NCI-H187 treated with DMSO at 0.1 percent for 48 hours (cell line): ENCODE results near the gene SRGAP3.

Experiments used
- DNase-seq: peaks from one replicate; lab custom pipeline; 2025; lab: John Stamatoyannopoulos, UW

The SRGAP3 gene

GRCh38 chr3:9225268-9225667 is 24.2 kb downstream of the SRGAP3 start:
- DNase-seq, result no peak

DNA sequence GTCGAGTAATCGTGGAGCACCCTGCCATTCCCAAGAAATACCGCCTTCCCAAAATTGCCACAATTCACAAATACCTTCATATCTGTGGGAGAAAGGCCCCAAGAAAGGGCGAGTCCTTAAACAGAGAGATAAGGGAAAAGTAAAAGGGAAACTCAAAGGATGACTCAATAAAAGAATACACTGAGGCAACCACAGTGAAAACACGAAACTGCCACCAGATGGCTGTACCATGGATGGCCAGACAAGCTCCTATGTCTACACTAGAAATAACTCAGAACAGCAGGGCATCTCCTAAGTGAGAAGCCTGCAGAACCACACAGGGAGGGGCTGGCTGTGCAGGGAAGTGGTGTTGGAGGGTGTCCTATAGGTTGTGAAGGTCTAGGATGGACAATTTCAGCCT is 25.0 kb downstream of the SRGAP3 start:
- no peak for DNase-seq

GRCh38 chr3:9223672-9224071 is 25.8 kb downstream of the SRGAP3 start:
- no peak for DNase-seq

GRCh38 chr3:9222956-9223639 is 26.3 kb downstream of the SRGAP3 start:
- DNase-seq, result no peak

DNA sequence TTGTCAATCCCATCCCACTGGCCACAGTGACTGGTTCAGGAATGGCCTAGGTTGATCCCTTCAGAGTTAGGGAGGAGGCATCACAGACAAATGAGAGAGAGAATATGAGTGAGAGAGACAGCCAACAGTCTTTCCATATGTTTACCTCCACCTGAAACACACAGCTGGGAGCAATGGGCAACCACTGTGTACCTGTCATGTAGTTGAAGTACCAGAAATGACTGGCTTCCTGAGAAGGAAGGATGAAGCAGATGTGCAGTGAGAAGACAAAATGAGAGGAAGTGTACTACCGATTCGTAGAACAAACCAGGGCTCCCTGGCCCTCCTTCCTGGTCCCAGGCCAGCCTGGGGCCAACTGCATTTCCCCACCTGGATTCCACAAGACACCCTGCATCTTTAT is 27.4 kb downstream of the SRGAP3 start:
- no peak for DNase-seq

- no peak for DNase-seq
Observed at GRCh38 chr3:9218514-9218846, 31.0 kb downstream of the SRGAP3 start.

- DNase-seq, result no peak
Observed at GRCh38 chr3:9217784-9218513, 31.5 kb downstream of the SRGAP3 start.

DNA sequence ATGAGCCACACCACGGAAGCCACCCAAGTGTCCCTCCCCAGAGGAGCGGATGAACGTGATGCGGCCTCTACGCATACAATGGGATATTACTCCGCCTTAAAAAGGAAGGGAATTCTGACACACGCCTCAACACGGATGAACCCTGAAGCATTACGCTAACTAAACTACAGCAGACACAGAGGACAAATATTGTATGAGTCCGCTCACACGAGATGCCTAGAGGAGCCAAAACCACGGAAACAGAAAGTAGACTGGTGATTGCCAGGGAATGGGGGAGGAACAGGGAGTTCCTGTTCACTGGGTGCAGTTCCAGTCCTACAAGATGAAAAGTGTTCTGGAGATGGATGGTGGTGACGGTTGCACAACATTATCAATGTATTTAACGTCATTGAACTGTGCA is 32.7 kb downstream of the SRGAP3 start:
- no peak for DNase-seq

- no peak for DNase-seq
Observed at GRCh38 chr3:9214599-9214998, 34.8 kb downstream of the SRGAP3 start.

GRCh38 chr3:9214185-9214584 is 35.3 kb downstream of the SRGAP3 start:
- DNase-seq, result no peak

DNA sequence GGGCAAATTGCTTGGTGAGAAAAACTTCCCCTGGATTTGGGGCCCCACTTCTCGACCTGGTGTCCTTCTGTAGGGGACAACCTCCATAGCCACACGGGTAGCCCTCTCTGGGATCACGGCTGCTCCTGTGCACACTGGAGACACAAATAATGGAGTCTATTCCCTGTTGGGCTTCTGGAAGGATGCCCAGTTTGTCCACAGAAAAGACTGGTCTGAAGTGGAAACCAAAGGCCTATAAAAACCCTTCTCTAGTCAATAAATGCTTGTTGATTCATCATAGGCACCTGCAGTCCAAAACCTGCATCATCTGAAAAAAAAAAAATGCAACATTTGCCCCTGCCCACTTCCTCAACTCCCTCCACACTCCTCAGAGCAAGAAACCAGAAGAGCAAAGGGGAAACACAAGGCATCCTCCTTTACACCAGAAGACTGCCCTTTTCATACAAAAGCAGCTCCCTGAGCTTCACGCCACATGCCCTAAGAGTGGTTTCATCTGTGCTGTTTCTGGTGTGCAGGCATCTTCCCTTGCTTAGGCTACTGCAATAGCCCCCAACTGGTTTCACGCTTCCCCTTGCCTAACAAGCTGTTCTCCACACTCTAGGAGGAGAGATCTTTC is 36.3 kb downstream of the SRGAP3 start:
- no peak for DNase-seq

- no peak for DNase-seq
Observed at GRCh38 chr3:9211155-9211950, 38.1 kb downstream of the SRGAP3 start.

DNA sequence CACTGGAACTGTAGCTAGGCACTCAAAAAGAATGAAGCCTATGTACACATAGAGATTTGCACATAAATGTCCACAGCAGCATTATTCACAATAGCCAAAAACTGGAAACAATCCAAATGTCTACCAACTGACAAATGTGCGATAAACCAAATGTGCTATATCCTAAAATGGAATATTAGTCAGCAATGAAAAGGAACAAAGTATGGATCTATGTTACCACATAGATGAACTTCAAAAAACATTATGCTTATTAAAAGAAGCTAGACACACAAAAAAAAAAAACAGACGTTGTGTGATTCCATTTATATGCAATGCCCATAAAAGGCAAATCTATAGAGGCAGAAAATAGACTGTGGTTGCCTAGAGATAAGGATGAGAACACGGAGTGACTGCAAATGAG is 39.7 kb downstream of the SRGAP3 start:
- no peak for DNase-seq

DNA sequence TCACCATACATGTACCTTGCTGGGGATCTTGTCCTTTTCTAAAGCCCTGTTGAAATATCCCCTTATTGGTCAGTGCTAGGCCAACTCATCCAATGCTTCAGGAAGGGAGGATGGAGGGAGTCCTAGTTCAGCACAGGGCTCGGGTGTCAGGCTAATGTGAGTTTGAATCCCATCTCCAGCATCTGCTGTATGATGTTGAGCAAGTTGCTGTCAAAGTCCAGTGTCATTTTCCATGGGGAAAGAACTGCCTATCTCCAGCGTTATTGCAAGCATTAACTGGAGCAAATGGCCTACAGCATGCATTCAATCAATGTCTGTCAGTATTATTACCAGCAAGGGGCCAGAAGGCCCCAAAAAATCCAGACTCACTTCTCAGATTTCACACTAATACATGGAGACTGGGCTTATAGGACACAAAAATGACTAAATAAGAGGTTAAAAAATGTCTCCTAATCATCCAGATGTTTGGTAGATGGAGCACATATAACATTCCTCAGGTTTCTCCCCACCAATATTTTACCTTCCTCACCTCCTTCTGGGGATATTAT is 40.8 kb downstream of the SRGAP3 start:
- no peak for DNase-seq

- DNase-seq, result no peak
Observed at GRCh38 chr3:9207116-9207763, 42.2 kb downstream of the SRGAP3 start.

- DNase-seq, result no peak
Observed at GRCh38 chr3:9206287-9206686, 43.2 kb downstream of the SRGAP3 start.

- DNase-seq, result no peak
Observed at GRCh38 chr3:9205345-9206143, 43.9 kb downstream of the SRGAP3 start.

GRCh38 chr3:9204253-9204992 is 45.0 kb downstream of the SRGAP3 start:
- DNase-seq, result no peak

- no peak for DNase-seq
Observed at GRCh38 chr3:9203317-9203716, 46.1 kb downstream of the SRGAP3 start.

DNA sequence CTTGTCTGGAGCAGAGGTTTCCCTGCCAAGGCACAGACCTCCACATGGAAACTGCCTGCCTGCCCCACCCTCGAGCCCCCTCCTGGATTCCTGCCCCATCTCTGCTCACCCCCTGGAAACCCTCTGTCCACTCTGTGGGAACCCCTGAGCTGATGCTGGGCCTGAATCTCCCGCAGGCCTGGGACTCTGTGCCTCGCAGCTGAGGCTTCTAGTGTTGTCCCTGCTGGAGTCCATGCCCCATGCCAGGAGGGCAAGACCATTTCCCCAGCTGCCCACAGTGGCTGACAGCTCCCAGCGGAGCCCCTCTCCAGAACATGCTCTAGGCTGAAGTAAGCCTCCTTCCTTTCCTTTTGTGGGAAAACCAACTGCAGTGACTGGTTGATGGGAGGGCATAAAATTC is 46.9 kb downstream of the SRGAP3 start:
- no peak for DNase-seq
